ENCODE data around the gene ANKS1B.

Gene ANKS1B

GRCh38 chr12:99027055-99027393, 957.7 kb downstream of the ANKS1B start:
- no peak overlapping the region for H3K4me3 ChIP-seq (ENCODE audit: control insufficient read depth, low read depth, low read length)
- no peak for TF ChIP-seq CTCF (IDR thresholded peaks at IDR 0.05; ENCODE audit: control insufficient read depth, insufficient read depth, low read depth, low read length, missing control alignments)
- no peak for DNase-seq (ENCODE audit: low read depth)

- DNase-seq (ENCODE audit: low read depth), result no peak
- H3K4me3 ChIP-seq (ENCODE audit: control insufficient read depth, low read depth, low read length), result no peak overlapping the region
- TF ChIP-seq CTCF (IDR thresholded peaks at IDR 0.05; ENCODE audit: control insufficient read depth, insufficient read depth, low read depth, low read length, missing control alignments), result no peak
Measured at GRCh38 chr12:99026332-99027054, 958.2 kb downstream of the ANKS1B start.

GRCh38 chr12:99024870-99025269, 959.9 kb downstream of the ANKS1B start:
- no peak overlapping the region for H3K4me3 ChIP-seq (ENCODE audit: control insufficient read depth, low read depth, low read length)
- no peak for DNase-seq (ENCODE audit: low read depth)
- no peak for TF ChIP-seq CTCF (IDR thresholded peaks at IDR 0.05; ENCODE audit: control insufficient read depth, insufficient read depth, low read depth, low read length, missing control alignments)

GRCh38 chr12:99024191-99024590, 960.5 kb downstream of the ANKS1B start:
- no peak overlapping the region for H3K4me3 ChIP-seq (ENCODE audit: control insufficient read depth, low read depth, low read length)
- no peak for DNase-seq (ENCODE audit: low read depth)
- TF ChIP-seq CTCF (IDR thresholded peaks at IDR 0.05; ENCODE audit: control insufficient read depth, insufficient read depth, low read depth, low read length, missing control alignments), result no peak

- no peak for TF ChIP-seq CTCF (IDR thresholded peaks at IDR 0.05; ENCODE audit: control insufficient read depth, insufficient read depth, low read depth, low read length, missing control alignments)
- no peak overlapping the region for H3K4me3 ChIP-seq (ENCODE audit: control insufficient read depth, low read depth, low read length)
- no peak for DNase-seq (ENCODE audit: low read depth)
Measured at GRCh38 chr12:99020871-99021270, 963.9 kb downstream of the ANKS1B start.

GRCh38 chr12:99019798-99020197, 964.9 kb downstream of the ANKS1B start:
- no peak for TF ChIP-seq CTCF (IDR thresholded peaks at IDR 0.05; ENCODE audit: control insufficient read depth, insufficient read depth, low read depth, low read length, missing control alignments)
- H3K4me3 ChIP-seq (ENCODE audit: control insufficient read depth, low read depth, low read length), result no peak overlapping the region
- DNase-seq (ENCODE audit: low read depth), result no peak

Measured in AG09309 (cell line).